H9 (cell line): ENCODE measurements around the gene ANKS3. TPM values are rescaled to one million over a fixed set of nuclear protein-coding genes. Genes with fewer than 3 reads are reported as not detected.

ENCODE experiments used
- DNase-seq: peaks from one replicate; pipeline ENCODE4 v3.0.0-alpha.2; 2017
- H2AFZ ChIP-seq: one replicate; pipeline ENCODE4 v1.6.1; 2013; ENCODE audit warnings: mild to moderate bottlenecking, low read length, control low read depth, moderate library complexity
- H2AK5ac ChIP-seq: 2 replicates; pipeline ENCODE4 v1.6.1; 2013; ENCODE audit warnings: low read length, control low read depth, mixed read lengths; ENCODE audit not compliant: insufficient read length
- H2BK120ac ChIP-seq: one replicate; pipeline ENCODE4 v1.6.1; 2013; ENCODE audit warnings: low read depth, mild to moderate bottlenecking, low read length, control low read depth, inconsistent platforms; ENCODE audit not compliant: poor library complexity, severe bottlenecking
- H2BK12ac ChIP-seq: 2 replicates; pipeline ENCODE4 v1.6.1; 2013; ENCODE audit warnings: low read length, control low read depth, mixed read lengths, low read depth; ENCODE audit not compliant: insufficient read length
- H2BK15ac ChIP-seq: 2 replicates; pipeline ENCODE4 v1.6.1; 2013; ENCODE audit warnings: low read depth, low read length, control low read depth
- H2BK20ac ChIP-seq: one replicate; pipeline ENCODE4 v1.6.1; 2013; ENCODE audit warnings: low read depth, mild to moderate bottlenecking, low read length, control low read depth, inconsistent platforms; ENCODE audit not compliant: poor library complexity, severe bottlenecking
- H2BK5ac ChIP-seq: 2 replicates; pipeline ENCODE4 v1.6.1; 2013; ENCODE audit warnings: low read length, control low read depth, mixed read lengths; ENCODE audit not compliant: insufficient read length
- H3K14ac ChIP-seq: 2 replicates; pipeline ENCODE4 v1.6.1; 2013; ENCODE audit warnings: low read length, control low read depth; ENCODE audit not compliant: insufficient read depth
- H3K18ac ChIP-seq: 2 replicates; pipeline ENCODE4 v1.6.1; 2013; ENCODE audit warnings: low read depth, mild to moderate bottlenecking, mixed read lengths, low read length, control low read depth; ENCODE audit not compliant: insufficient read length
- H3K23ac ChIP-seq: 2 replicates; pipeline ENCODE4 v1.6.1; 2013; ENCODE audit warnings: low read length, control low read depth, mixed read lengths, low read depth; ENCODE audit not compliant: insufficient read length
- H3K23me2 ChIP-seq: 2 replicates; pipeline ENCODE4 v1.6.1; 2013; ENCODE audit warnings: low read depth, mild to moderate bottlenecking, mixed read lengths, low read length, control low read depth; ENCODE audit not compliant: insufficient read length, poor library complexity, severe bottlenecking
- H3K27ac ChIP-seq: 2 replicates; pipeline ENCODE4 v1.5.1; 2013; ENCODE audit warnings: low read length, control low read depth, mixed read lengths, low read depth; ENCODE audit not compliant: insufficient read length
- H3K27me3 ChIP-seq: 2 replicates; pipeline ENCODE4 v1.6.1; 2013; ENCODE audit warnings: low read length, control low read depth, inconsistent platforms; ENCODE audit not compliant: insufficient read depth
- H3K4ac ChIP-seq: 2 replicates; pipeline ENCODE4 v1.6.1; 2013; ENCODE audit warnings: low read depth, mild to moderate bottlenecking, control low read depth, inconsistent platforms, low read length, moderate library complexity
- H3K4me1 ChIP-seq: 2 replicates; pipeline ENCODE4 v1.6.1; 2013; ENCODE audit warnings: low read length, control low read depth, inconsistent platforms; ENCODE audit not compliant: insufficient read depth
- H3K4me2 ChIP-seq: 2 replicates; pipeline ENCODE4 v1.6.1; 2013; ENCODE audit warnings: low read length, control low read depth, mixed read lengths; ENCODE audit not compliant: insufficient read length, insufficient read depth
- H3K56ac ChIP-seq: 2 replicates; pipeline ENCODE4 v1.6.1; 2013; ENCODE audit warnings: low read depth, mild to moderate bottlenecking, mixed read lengths, low read length, control low read depth; ENCODE audit not compliant: insufficient read length
- H3K79me1 ChIP-seq: 2 replicates; pipeline ENCODE4 v1.6.1; 2013; ENCODE audit warnings: low read depth, mild to moderate bottlenecking, moderate library complexity, low read length, control low read depth, inconsistent platforms; ENCODE audit not compliant: insufficient read depth, poor library complexity, severe bottlenecking
- H3K79me2 ChIP-seq: 2 replicates; pipeline ENCODE4 v1.6.1; 2013; ENCODE audit warnings: low read length, control low read depth, inconsistent platforms; ENCODE audit not compliant: insufficient read depth
- H3K9ac ChIP-seq: 2 replicates; pipeline ENCODE4 v1.6.1; 2013; ENCODE audit warnings: low read length, control low read depth, mixed read lengths; ENCODE audit not compliant: insufficient read length; ENCODE audit errors: extremely low read depth
- H3K9me3 ChIP-seq: one replicate; pipeline ENCODE4 v1.6.1; 2013; ENCODE audit warnings: low read depth, low read length, inconsistent platforms; ENCODE audit not compliant: control insufficient read depth
- H3T11ph ChIP-seq: one replicate; pipeline ENCODE4 v1.6.1; 2013; ENCODE audit warnings: mild to moderate bottlenecking, low read length, control low read depth, inconsistent platforms
- H4K20me1 ChIP-seq: one replicate; pipeline ENCODE4 v1.6.1; 2013; ENCODE audit not compliant: control insufficient read depth, insufficient read length, insufficient read depth
- H4K5ac ChIP-seq: 2 replicates; pipeline ENCODE4 v1.6.1; 2013; ENCODE audit warnings: low read depth, mild to moderate bottlenecking, mixed read lengths, low read length, control low read depth; ENCODE audit not compliant: insufficient read length
- H4K8ac ChIP-seq: replicated peaks from 2 replicates; pipeline ENCODE4 v1.6.1; 2013; ENCODE audit warnings: low read length, control low read depth, mixed read lengths, low read depth; ENCODE audit not compliant: insufficient read length
- H4K91ac ChIP-seq: 2 replicates; pipeline ENCODE4 v1.6.1; 2013; ENCODE audit warnings: low read depth, mild to moderate bottlenecking, moderate library complexity, mixed read lengths, low read length, control low read depth; ENCODE audit not compliant: insufficient read length
- H3K27ac Mint-ChIP-seq, 3 experiments: 2 replicates in 2 of 3; 3 replicates in 1 of 3; pipeline ENCODE4 v1.8.0; 2020 to 2021; ENCODE audit warnings: mixed read lengths in 3 of 3, mild to moderate bottlenecking in 1 of 3, moderate library complexity in 1 of 3
- H3K27me3 Mint-ChIP-seq: 2 replicates; pipeline ENCODE4 v1.8.0; 2021; ENCODE audit warnings: low read depth, mild to moderate bottlenecking, moderate library complexity, mixed read lengths
- H3K36me3 Mint-ChIP-seq, 3 experiments: 2 replicates in 2 of 3; 3 replicates in 1 of 3; pipeline ENCODE4 v1.8.0; 2020 to 2021; ENCODE audit warnings: low read depth in 3 of 3, mixed read lengths in 3 of 3; ENCODE audit not compliant: insufficient read depth in 1 of 3
- H3K4me1 Mint-ChIP-seq, 2 experiments: 2 replicates each; pipeline ENCODE4 v1.8.0; 2020; ENCODE audit warnings: mixed read lengths in 2 of 2
- H3K4me3 Mint-ChIP-seq, 2 experiments: 2 replicates in 1 of 2; 3 replicates in 1 of 2; pipeline ENCODE4 v1.8.0; 2020 to 2021; ENCODE audit warnings: mild to moderate bottlenecking in 2 of 2, mixed read lengths in 2 of 2, moderate library complexity in 1 of 2
- H3K9me3 Mint-ChIP-seq, 2 experiments: 2 replicates in 1 of 2; 3 replicates in 1 of 2; pipeline ENCODE4 v1.8.0; 2020; ENCODE audit warnings: mild to moderate bottlenecking in 2 of 2, mixed read lengths in 2 of 2, moderate library complexity in 1 of 2
- WGBS: extraction: QIAGEN DNeasy Blood & Tissue Kit; methylation state at CpG from one replicate; pipeline ENCODE4 v1.1.7; 2013; ENCODE audit warnings: missing lambda C conversion rate, low lambda C conversion rate, mixed read lengths; ENCODE audit not compliant: insufficient read length; ENCODE audit errors: extremely low coverage; 5-methylcytosine and 5-hydroxymethylcytosine counted together
- total RNA-seq: library from RNA; stranded (reverse); gene quantifications from 2 replicates; pipeline ENCODE4 v1.2.1, GENCODE V29; 2021
- TF ChIP-seq, protein P1 (sequence below): fragments of 200-600 bp; sonication (generic); conservative IDR thresholded peaks from 3 replicates; pipeline ENCODE4 v1.8.0; 2021; ENCODE audit warnings: antibody characterized with exemption, mild to moderate bottlenecking

ANKS3 gene
- total RNA-seq, 1 experiment from 2014 or later: 32.0 TPM

DNA sequence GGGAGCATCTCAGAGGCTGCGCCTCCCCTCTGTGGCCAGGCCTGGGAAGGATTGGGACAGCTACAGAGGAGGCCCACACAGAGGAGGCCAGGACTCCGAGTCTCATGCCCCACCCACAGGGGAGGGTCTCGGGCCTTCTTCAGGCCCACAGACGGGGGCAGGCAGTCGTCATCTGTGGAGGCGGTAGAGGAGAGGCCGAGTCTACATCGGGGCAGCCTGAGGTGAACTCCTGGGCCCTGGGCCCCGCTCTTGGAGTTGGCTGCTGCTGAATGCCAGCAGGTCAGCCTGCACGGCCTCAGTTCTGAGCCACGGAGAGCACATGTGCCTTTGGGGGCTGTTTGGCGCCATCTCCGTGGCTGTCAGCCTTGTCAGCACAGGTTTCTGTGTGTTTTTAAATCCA, 48.8 kb downstream of the ANKS3 start:
- Mint-ChIP-seq H3K4me1 (no peaks in the 10 kb centered on the region), H3K27me3 (no peaks in the 10 kb centered on the region), H3K4me3 (no peak overlapping the region), H3K27ac (0 out of 7 replicates have a peak overlapping the region, but pooled peaks of 1 of the 3 experiments have one; percentile 68), H3K9me3 (no peaks in the 10 kb centered on the region), H3K36me3 (peaks cover 2 to 32% (median 27%) of the 10 kb centered on the region in 3 experiments; a peak in 6 of 7 replicates)
- Histone ChIP-seq H2BK15ac (no peak overlapping the region), H2BK120ac (no peak overlapping the region), H3K4me1 (no peaks in the 10 kb centered on the region), H3K4me2 (no peak overlapping the region), H3K9me3 (no peaks in the 10 kb centered on the region), H3K4ac (no peak overlapping the region), H3K27ac (no peak overlapping the region), H3K79me1 (no peaks in the 10 kb centered on the region), H2AFZ (no peak overlapping the region), H4K5ac (no peak overlapping the region), H3T11ph (no peak overlapping the region), H4K91ac (no peak overlapping the region), H3K23me2 (no peaks in the 10 kb centered on the region), H4K20me1 (no peaks in the 10 kb centered on the region), H3K79me2 (no peaks in the 10 kb centered on the region), H3K14ac (no peak overlapping the region), H2AK5ac (no peak overlapping the region), H2BK20ac (no peak overlapping the region), H3K9ac (no peak overlapping the region), H2BK5ac (no peak overlapping the region), H3K56ac (no peak overlapping the region), H2BK12ac (no peak overlapping the region), H3K23ac (no peak overlapping the region), H3K18ac (no peak overlapping the region), H3K27me3 (no peaks in the 10 kb centered on the region), H4K8ac (no peak overlapping the region)
- no CpG with 5 or more reads among the region's 13 CpGs for WGBS
- DNase-seq: no peak
- TF ChIP-seq, protein P1, sequence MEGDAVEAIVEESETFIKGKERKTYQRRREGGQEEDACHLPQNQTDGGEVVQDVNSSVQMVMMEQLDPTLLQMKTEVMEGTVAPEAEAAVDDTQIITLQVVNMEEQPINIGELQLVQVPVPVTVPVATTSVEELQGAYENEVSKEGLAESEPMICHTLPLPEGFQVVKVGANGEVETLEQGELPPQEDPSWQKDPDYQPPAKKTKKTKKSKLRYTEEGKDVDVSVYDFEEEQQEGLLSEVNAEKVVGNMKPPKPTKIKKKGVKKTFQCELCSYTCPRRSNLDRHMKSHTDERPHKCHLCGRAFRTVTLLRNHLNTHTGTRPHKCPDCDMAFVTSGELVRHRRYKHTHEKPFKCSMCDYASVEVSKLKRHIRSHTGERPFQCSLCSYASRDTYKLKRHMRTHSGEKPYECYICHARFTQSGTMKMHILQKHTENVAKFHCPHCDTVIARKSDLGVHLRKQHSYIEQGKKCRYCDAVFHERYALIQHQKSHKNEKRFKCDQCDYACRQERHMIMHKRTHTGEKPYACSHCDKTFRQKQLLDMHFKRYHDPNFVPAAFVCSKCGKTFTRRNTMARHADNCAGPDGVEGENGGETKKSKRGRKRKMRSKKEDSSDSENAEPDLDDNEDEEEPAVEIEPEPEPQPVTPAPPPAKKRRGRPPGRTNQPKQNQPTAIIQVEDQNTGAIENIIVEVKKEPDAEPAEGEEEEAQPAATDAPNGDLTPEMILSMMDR: no peak
